AG20443 (cell line): Measurements from ENCODE around the gene NADSYN1.
"Not testable (repeated sequence)": the region's sequence is repeated elsewhere in the genome, so short reads cannot be mapped to it uniquely, and the experiment has no call there.

Experiments used
- DNase-seq: peaks from one replicate; pipeline ENCODE4 v3.0.0; 2012; ENCODE audit warnings: low spot score, mixed read lengths

NADSYN1 gene

DNA sequence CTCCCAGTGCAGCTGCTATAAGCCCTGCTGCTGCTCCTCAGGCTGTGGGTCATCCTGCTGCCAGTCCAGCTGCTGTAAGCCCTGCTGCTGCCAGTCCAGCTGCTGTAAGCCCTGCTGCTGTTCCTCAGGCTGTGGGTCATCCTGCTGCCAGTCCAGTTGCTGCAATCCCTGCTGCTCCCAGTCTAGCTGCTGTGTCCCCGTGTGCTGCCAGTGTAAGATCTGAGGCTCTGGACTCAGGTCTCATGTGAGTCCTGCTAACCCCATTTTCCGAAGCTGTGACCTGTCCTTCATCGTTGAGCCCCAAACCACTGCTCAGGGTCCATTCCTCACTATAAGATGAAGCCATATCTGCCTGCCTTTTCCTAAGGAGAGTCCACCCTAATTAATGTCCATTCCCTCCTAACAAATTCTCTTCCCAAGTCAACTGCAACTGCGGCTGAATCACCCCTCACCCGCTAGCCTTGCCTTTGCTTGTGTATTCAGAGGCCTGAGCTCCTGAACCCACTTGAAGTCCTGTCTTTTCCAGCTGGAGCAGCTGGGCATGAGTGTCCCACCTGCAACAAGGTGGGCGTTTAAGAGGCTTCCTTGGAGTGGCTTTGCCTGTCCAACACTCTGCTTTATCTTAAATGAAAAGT is 74.7 kb downstream of the NADSYN1 start:
- DNase-seq, result no peak

DNA sequence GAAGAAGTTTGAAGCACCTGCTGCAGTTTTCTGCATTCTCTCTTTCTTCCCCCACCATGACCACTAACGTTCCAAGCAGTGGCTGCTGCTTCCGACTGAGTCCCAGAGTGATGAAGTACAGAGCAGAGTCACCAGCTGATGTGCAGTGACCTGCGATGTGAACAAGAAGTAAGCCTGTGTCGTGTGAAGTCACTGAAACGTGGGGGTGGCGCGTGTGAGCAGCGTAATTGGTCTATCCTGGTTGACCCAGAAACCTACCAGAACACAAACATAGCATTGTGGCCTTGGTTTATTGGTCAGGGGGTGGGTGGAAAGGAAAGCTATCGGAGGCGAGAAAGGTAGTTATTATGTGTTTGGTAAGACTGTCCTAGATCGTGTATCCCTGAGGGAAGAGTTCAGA is 77.6 kb downstream of the NADSYN1 start:
- DNase-seq, result no peak

DNA sequence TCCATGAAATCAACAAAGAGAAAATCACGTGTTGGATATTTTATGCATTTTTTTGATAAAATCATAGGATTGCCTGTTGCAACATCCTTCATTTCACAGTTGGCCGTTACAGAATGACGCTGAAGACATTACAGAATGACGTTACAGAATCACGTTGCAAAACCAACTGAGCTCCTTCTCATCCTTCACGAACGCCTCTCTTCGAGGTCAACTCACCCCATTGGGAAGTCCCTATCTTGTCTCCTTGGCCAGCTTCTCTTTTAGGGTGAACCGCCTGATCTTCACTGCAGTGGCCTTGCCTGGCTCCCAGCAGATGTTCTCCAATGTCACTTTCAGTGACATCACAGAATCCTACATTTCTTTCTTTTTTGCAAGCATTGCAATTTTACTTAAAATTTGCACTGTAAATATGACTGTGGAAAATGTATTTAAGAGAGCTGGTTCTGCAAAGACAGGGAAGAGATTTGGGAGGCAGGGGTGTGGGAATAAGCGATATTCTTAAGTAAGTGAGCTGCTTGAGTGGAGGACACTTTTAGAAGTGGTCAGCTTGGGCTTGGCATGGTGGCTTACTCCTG is 79.1 kb downstream of the NADSYN1 start:
- no peak for DNase-seq

DNA sequence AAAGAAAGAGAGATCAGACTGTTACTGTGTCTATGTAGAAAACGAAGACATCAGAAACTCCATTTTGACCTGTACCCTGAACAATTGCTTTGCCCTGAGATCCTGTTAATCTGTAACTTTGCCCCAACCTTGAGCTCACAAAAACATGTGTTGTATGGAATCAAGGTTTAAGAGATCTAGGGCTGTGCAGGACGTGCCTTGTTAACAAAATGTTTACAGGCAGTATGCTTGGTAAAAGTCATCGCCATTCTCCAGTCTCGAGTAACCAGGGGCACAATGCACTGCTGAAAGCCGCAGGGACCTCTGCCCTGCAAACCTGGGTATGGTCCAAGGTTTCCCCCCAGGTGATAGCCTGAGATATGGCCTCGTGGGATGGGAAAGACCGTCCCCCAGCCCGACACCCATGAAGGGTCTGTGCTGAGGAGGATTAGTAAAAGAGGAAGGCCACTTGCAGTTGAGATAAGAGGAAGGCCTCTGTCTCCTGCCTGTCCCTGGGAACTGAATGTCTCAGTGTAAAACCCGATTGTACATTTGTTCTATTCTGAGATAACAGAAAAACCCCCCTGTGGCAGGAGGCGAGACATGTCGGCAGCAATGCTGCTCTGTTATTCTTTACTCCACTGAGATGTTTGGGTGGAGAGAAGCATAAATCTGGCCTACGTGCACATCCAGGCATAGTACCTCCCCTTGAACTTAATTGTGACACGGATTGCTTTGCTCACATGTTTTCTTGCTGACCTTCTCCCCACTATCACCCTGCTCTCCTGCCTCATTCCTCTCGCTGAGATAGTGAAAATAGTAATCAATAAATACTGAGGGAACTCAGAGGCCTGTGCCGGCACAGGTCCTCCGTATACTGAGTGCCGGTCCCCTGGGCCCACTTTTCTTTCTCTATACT is 82.0 kb downstream of the NADSYN1 start:
- DNase-seq, result not testable (repeated sequence)

DNA sequence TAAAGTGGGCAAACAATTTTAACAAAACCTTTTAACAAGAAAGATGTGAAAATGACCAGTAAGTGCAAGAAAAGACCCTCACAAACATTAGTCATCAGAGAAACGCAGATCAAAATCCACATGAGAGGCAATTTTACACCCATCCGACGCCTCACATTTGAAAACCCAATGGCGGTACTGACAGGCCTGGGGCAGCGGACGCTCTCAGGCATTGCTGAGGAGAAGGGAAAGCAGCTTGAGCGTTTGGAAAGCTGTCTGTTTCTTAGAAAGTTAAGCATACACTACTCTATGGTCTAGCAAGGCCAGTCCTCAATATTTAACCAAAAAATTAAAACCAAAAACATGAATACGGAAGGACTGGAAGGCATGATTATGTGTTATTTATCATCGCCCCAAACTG is 82.8 kb downstream of the NADSYN1 start:
- no peak for DNase-seq

DNA sequence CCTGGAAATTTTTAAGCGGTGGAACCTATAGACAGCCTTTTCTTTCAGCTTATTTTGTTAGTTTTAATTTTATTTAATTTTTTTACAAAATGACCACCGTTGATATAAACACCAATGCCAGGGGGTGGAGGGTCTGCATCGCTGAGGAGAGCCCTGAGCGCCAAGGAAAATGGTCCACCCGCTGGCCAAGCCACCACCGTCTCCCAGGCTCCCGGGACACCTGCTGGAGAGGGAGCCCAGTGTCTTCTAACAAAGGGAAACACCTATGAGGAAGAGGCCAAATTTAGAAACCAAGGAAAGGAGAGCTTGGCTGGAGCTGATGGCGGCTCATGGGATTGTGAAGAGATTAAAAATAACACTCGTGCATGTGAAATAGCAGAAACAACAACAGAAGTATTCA is 84.5 kb downstream of the NADSYN1 start:
- DNase-seq, result no peak

DNA sequence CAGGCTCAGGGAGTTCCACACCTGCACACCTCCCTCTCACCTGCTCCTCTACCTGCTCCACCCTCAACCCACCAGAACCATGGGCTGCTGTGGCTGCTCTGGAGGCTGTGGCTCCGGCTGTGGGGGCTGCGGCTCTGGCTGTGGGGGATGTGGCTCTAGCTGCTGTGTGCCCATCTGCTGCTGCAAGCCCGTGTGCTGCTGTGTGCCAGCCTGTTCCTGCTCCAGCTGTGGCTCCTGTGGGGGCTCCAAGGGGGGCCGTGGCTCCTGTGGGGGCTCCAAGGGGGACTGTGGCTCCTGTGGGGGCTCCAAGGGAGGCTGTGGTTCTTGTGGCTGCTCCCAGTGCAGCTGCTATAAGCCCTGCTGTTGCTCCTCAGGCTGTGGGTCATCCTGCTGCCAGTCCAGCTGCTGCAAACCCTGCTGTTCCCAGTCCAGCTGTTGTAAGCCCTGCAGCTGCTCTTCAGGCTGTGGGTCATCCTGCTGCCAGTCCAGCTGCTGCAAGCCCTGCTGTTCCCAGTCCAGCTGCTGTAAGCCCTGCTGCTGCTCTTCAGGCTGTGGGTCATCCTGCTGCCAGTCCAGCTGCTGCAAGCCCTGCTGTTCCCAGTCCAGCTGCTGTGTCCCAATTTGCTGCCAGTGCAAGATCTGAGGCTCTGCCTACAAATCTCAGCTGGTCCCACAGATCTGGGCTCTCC is 85.1 kb downstream of the NADSYN1 start, which contains the start of gene KRTAP5-8:
Gene KRTAP5-8 (plus strand): TSS at position 49 of the 689 bp plus-strand sequence. CDS start 31 bp downstream, at position 80.
- not testable (repeated sequence) for DNase-seq

DNA sequence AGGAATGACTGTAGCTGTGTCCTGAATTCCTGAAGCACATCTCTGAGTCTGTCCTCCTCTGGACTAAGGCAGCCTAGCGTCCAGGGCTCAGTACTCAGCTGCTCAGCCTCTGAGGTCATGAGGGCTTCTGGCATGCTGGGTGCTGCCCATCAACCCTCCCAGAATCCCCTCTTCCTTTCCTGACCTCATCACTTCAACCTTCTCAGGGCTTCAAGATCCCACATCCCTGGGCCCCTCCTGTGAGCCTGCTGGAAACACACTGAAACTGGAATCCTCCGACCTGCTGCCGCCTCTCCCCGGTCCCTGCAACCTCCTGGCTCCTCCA is 85.6 kb downstream of the NADSYN1 start:
- DNase-seq, result no peak

DNA sequence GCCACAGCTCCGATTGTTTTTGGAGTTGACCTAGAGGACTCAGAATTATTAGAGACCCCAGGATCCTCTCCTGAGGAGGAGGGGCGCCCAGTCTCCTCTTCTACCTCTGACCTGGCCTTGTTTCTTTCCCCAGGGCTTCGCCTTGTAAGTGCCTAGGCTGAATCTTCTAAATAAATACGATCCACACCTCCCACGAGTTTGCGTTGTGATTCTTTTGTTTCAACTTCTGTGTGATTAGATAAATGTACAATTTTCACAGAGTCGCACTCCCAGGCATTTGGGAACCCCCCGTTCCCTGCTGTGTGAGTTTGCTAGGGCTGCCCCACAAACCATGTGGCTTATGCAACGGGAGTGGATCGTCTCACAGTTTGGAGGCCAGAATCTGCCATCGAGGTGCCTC is 86.0 kb downstream of the NADSYN1 start:
- DNase-seq, result no peak

DNA sequence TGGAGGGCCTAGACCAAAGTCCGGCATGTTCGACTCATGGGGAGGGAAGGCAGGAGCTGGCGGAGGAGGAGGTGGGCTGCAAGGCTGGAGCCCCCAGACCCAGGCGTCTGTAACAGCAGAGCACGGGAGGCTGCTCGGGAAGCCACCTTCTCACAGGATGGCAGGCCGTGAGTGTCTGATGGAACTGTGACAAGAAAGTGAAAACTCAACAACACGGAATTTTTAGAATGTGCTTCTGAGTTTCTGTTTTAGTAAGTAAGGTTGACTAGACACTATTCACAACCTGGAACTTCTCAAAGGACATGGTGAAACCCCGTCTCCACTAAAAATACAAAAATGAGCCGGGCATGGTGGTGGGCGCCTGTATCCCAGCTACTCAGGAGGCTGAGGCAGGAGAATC is 87.0 kb downstream of the NADSYN1 start:
- not testable (repeated sequence) for DNase-seq

DNA sequence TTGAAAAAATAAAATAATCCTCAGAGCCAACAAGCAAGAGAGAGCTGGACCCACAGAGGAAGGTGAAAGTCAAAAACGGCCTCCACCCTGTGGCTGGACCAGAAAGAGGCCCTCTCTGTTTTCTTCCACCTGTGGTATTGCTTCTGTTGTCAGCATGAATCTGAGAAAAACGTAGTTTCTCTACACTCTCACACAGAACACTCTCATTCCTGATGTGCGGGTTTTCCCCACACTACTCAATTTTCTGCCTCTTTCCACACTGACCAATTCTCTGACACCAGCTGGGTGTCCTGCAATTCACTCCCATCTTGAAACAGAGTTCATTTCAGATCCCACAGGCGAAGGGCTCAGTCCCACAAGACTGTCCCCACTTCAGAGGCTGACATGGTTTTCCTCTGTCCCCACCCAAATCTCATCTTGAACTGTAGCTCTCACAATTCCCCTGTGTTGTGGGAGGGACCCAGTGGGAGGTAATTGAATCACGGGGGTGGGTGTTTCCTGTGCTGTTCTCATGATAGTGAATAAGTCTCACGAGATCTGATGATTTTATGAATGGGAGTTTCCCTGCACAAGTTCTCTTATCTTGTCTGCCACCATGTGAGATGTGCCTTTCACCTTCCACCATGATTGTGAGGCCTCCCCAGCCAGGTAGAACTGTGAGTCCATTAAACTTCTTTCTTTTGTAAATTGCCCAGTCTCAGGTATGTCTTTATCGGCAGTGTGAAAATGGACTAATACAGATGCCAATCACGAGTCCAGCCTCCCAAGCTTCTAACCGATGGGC is 87.7 kb downstream of the NADSYN1 start:
- DNase-seq, result not testable (repeated sequence)

DNA sequence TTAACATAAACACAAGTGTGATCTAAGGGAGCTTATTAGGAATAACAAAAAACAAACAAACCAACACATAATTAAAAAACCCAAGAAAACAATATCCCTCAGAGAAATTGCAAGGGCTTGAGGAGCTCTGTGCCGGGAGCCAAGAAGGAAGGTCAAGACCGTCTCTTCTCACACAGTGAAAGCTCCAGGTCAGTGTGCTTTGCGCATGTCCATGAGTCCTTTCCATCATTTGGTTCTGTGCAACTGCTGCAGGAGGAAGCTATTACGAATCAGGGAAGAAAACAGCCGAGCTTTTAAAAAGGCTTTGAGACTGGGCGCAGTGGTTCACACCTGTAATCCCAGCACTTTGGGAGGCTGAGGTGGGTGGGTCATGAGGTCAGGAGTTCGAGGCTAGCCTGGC is 89.4 kb downstream of the NADSYN1 start:
- DNase-seq, result no peak

DNA sequence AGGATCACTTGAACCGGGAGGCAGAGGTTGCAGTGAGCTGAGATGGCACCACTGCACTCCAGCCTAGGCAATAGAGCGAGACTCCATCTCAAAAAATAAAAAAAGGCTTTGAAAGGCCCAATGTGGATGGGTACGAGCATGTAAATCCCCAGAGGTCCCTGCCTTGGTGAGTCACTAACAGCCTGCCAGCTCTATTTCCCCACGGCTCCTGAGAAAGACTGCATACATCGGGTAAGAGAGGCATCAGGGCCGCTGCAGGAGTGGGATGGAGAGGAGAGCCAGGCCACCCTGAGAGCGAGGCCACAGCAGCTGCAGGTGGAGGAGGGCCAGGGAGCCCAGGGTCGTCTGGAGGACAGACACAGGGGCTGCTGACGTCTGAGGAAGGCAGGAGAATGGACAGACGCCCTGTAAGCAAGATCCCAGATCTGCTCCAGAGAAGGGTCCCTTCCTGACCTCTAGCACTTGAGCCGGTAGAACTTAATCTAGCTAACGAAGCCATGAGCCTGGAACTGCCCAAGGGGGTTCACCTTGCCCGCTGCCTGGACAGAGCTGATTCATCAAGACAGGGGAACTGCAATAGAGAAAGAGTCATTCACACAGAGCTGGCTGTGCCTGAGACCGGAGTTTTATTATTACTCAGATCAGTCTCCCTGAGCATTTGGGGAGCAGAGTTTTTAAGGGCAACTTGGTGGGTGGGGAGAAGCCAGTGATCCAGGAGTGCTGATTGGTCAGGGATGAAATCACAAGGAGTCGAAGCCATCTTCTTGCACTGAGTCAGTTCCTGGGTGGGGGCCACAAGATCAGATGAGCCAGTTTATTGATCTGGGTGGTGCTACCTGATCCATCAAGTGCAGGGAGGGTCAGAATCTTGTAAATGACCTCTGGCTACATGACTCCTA is 90.1 kb downstream of the NADSYN1 start:
- no peak for DNase-seq

DNA sequence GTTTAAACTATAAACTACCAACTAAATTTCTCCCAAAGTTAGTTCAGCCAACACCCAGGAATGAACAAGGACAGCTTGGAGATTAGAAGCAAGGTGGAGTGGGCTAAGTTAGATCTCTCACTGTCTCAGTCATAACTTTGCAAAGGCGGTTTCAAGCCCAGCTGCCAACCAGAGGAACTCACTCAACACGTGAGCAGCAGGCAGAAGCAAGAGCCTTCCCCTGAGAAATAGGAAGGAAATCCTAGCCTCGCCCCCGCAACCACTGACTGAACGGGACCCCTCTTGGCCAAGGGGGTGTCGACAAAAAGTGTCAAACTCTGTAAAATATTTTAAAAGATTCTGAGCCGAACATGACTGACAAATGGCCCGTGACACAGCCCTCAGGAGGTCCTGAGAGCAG is 90.9 kb downstream of the NADSYN1 start:
- DNase-seq, result no peak

DNA sequence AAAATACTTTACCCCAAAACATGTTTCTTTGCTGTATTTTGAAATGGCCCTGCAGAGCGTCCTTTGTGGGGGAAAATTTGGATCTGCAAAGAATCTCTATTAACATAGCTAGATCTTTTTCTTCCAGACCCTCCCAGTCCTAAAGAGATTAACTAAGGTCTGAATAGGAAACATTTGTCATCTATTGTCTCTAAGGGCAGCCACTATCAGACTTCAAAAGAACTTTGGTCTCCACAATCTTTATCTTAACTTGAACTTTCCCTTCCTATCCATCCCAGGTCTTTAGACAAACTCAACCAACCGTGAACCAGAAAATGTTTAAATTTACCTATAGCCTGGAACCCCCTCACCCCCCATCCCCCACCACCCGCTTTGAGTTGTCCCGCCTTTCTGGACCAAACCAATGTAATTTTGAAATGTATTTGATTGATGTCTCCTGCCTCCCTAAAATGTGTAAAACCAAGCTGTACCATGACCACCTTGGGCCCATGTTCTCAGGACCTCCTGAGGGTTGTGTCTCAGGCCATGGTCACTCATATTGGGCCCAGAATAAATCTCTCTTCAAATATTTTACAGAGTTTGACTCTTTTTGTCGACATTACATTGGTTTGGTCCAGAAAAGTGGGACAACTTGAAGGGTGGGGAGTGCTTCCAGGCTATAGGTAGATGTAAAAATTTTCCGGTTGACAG is 91.7 kb downstream of the NADSYN1 start:
- DNase-seq, result no peak

DNA sequence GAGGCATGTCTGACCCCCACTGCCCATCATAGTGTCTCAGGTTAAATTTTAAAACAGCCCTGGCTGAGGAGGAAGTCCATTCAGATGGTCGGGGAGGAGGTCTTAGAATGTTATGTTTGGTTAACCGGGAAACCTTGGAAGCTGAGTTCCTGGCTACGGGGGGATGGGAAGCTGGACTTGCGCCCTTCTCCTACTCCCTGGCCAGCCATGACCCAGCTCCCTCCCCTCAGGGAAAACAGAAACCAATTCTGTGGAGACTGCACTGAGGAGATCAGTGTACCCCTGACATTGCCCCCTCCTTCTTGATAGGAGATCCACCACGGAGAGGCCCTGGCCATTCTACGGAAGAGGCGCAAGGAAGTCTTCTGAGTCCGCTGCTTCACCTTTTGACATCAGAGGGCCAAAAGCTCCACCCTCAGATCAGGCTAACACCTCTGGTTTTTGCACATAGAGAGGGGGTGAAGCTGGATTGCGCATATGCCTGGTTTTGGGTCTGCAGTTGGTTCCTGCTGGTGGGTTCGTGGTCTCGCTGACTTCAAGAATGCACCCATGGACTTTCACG is 92.5 kb downstream of the NADSYN1 start:
- DNase-seq, result no peak

DNA sequence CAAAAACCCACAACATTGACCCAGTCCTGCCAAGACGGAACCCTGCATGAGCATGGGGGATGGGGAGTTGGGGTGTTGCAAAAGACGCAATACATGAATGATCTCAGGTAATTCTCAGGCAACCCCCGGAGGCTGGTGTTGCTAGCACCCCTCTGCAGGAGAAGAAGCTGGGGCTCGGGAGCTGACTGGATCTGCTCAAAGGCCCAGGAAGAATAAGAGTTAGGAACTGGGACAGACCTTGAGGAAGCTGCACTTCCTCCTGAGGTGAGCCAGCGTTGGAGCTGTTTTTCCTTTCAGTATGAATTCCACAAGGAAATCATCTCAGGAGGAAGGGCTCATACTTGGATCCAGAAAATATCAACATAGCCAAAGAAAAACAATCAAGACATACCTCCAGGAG is 95.1 kb downstream of the NADSYN1 start, which contains the start of gene KRTAP5-9:
Gene KRTAP5-9 (plus strand): TSS at position 301 of the 400 bp plus-strand sequence. CDS start 238 bp downstream, outside the sequence.
- no peak for DNase-seq

DNA sequence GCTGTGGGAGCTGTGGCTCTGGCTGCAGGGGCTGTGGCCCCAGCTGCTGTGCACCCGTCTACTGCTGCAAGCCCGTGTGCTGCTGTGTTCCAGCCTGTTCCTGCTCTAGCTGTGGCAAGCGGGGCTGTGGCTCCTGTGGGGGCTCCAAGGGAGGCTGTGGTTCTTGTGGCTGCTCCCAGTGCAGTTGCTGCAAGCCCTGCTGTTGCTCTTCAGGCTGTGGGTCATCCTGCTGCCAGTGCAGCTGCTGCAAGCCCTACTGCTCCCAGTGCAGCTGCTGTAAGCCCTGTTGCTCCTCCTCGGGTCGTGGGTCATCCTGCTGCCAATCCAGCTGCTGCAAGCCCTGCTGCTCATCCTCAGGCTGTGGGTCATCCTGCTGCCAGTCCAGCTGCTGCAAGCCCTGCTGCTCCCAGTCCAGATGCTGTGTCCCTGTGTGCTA is 95.7 kb downstream of the NADSYN1 start:
- no peak for DNase-seq
